Small intestine (tissue), 7 donors: Measurements from ENCODE around the gene RBL2. TPM values are rescaled to one million over a fixed set of nuclear protein-coding genes. Genes with fewer than 3 reads are reported as not detected.
"Not testable (repeated sequence)": the region's sequence is repeated elsewhere in the genome, so short reads cannot be mapped to it uniquely, and the experiment has no call there.

Source experiments
- DNase-seq, 2 donors: peaks; one replicate each; pipeline versions ENCODE4 v3.0.0 to v3.0.0-alpha.2; 2013
- FAIRE-seq: peaks from 2 replicates; lab custom pipeline; 2012; peaks lifted over from hg19 to GRCh38; lab: Jason Lieb, UNC
- H3K27ac ChIP-seq, 3 donors: one replicate each; pipeline ENCODE4 v1.5.1; 2013; ENCODE audit warnings: low read length in 2 of 3, mild to moderate bottlenecking in 2 of 3, control low read depth in 1 of 3, inconsistent platforms in 1 of 3, low read depth in 1 of 3, moderate library complexity in 1 of 3
- H3K27me3 ChIP-seq, 3 donors: one replicate each; pipeline ENCODE4 v1.6.1; 2013; ENCODE audit warnings: low read length in 3 of 3, inconsistent platforms in 1 of 3; ENCODE audit not compliant: control insufficient read depth in 3 of 3, insufficient read depth in 3 of 3
- H3K36me3 ChIP-seq, 3 donors: one replicate each; pipeline ENCODE4 v1.6.1; 2013; ENCODE audit warnings: low read length in 3 of 3, inconsistent platforms in 1 of 3, low read depth in 1 of 3, mild to moderate bottlenecking in 1 of 3, moderate library complexity in 1 of 3; ENCODE audit not compliant: control insufficient read depth in 3 of 3, insufficient read depth in 2 of 3
- H3K4me1 ChIP-seq, 3 donors: one replicate each; pipeline ENCODE4 v1.6.1; 2013; ENCODE audit warnings: low read length in 2 of 3, inconsistent platforms in 1 of 3, low read depth in 1 of 3, mild to moderate bottlenecking in 1 of 3, moderate library complexity in 1 of 3; ENCODE audit not compliant: control insufficient read depth in 3 of 3, insufficient read depth in 2 of 3
- H3K4me3 ChIP-seq, 3 donors: one replicate each; pipeline ENCODE4 v1.5.1; 2013; ENCODE audit warnings: low read length in 3 of 3, control low read depth in 1 of 3, inconsistent platforms in 1 of 3, low read depth in 1 of 3, mild to moderate bottlenecking in 1 of 3, moderate library complexity in 1 of 3
- H3K9me3 ChIP-seq, 2 donors: one replicate each; pipeline ENCODE4 v1.6.1; 2013; ENCODE audit warnings: low read depth in 1 of 2, low read length in 1 of 2; ENCODE audit not compliant: control insufficient read depth in 2 of 2, insufficient read depth in 1 of 2
- WGBS, 3 donors: extraction: QIAGEN DNeasy Blood & Tissue Kit; methylation state at CpG; one replicate each; pipeline ENCODE4 v1.1.7; 2013; 5-methylcytosine and 5-hydroxymethylcytosine counted together
- polyA plus RNA-seq, 4 donors: library from polyadenylated mRNA; stranded (reverse) in 3 of 4; unstranded in 1 of 4; fragments of 200-250 nt in 3 of 4; fragments of 120-200 nt in 1 of 4; gene quantifications; one replicate each; pipeline versions ENCODE4 v1.2.1 to v1.2.3, GENCODE V29; 2013
- donor health status: healthy with polysubstance abuse.
- donor health status: control.
- donor health status: control.
- donor health status: Bipolar disorder and iron deficiency.
- donor health status: healthy.

Gene RBL2
- polyA plus RNA-seq, 4 donors, result 20.5 to 66.1 (median 28.5) TPM

DNA sequence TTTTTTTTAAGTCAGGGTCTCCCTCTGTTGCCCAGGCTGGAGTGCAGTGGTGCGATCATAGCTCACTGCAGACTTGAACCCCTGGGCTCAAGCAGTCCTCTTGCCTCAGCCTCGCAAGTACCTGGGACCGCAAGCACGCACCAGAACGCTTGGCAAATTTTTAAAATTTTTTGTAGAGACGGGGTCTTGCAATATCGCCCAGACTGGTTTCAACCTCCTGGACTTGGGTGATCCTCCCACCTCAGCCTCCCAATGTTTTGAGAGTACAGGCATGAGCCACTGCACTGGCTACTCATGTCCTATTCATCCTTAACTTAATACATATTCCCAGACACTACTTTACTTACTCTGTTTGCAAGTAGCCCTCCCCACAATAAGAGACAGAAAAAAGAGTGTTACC is 16.3 kb upstream of the RBL2 start:
- FAIRE-seq (no peak), DNase-seq (no peak)
- peaks cover 0 to 6% of the 10 kb centered on the region in 2 donors for H3K9me3 ChIP-seq
- 96 to 98% (median 97%) methylated on average over 7 of the region's 7 CpGs for WGBS, 3 donors
- no peaks in the 10 kb centered on the region for H3K27me3 ChIP-seq
- H3K4me3 ChIP-seq, result no peak overlapping the region
- no peaks in the 10 kb centered on the region for H3K4me1 ChIP-seq
- H3K36me3 ChIP-seq, result no peaks in the 10 kb centered on the region
- H3K27ac ChIP-seq, result no peak overlapping the region

GRCh38 chr16:53419383-53419709 is 14.9 kb upstream of the RBL2 start:
- 49 to 77% (median 54%) methylated on average over 2 of the region's 2 CpGs for WGBS, 3 donors

GRCh38 chr16:53421248-53421647 is 13.0 kb upstream of the RBL2 start:
- FAIRE-seq, result no peak
- H3K9me3 ChIP-seq, result peaks cover 0 to 12% of the 10 kb centered on the region in 2 donors
- no peaks in the 10 kb centered on the region for H3K36me3 ChIP-seq
- 94 to 97% (median 97%) methylated on average over 18 to 24 of the region's 24 CpGs for WGBS, 3 donors
- no peak for DNase-seq
- H3K4me1 ChIP-seq, result no peaks in the 10 kb centered on the region
- H3K27me3 ChIP-seq, result no peaks in the 10 kb centered on the region
- H3K4me3 ChIP-seq, result no peak overlapping the region
- H3K27ac ChIP-seq, result no peak overlapping the region

More at GRCh38 chr16:53419383-53419709, 14.9 kb upstream of the RBL2 start:
- DNase-seq, H3K4me3 ChIP-seq, H3K27ac ChIP-seq, H3K4me1 ChIP-seq, H3K27me3 ChIP-seq, H3K36me3 ChIP-seq, H3K9me3 ChIP-seq, FAIRE-seq: not testable (repeated sequence)

DNA sequence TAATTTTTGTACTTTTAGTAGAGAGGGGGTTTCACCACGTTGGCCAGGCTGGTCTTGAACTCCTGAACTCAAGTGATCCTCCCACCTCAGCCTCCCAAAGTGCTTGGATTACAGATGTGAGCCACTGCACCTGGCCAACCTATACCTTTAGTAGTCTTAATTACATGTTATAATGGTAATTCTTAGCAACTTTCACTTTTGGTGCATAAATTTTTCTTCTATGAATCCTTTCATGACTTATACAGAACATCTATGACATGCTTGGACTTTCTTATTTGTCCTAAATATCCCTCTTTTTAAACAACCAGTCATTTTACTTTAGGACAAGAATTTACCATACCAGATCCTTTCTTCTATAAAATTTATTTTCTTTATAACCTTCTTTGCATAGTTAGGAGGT is 10.3 kb upstream of the RBL2 start:
- H3K4me3 ChIP-seq, H3K4me1 ChIP-seq, H3K27me3 ChIP-seq, FAIRE-seq, DNase-seq, H3K36me3 ChIP-seq, H3K27ac ChIP-seq: not testable (repeated sequence)
- peaks cover 0 to 12% of the 10 kb centered on the region in 2 donors for H3K9me3 ChIP-seq
- 90 to 96% (median 94%) methylated on average over 1 of the region's 1 CpG for WGBS, 3 donors

DNA sequence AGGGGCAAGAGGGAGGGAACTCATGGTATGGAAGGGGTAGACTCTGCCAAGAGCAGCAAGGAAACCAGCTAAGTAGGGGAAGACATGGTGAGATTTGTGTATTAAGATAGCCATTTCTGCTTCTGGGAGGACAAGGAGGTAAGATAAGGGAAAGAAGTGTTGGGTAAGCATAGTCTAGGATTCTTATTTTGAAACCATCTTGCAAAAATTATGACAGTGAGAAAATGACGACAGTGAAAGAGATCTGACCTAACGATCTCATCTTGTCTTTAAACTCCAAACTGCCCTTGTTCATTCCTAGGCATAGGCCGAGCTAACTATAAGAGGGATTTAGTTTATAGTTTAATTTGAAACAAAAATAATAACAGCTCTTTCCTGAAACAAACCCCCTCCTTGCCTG is 5.6 kb upstream of the RBL2 start:
- H3K27ac ChIP-seq, result no peak overlapping the region
- H3K4me1 ChIP-seq, result no peaks in the 10 kb centered on the region
- no peaks in the 10 kb centered on the region for H3K27me3 ChIP-seq
- WGBS, 3 donors, result 84 to 87% (median 86%) methylated on average over 3 of the region's 3 CpGs
- DNase-seq (no peak), FAIRE-seq (no peak)
- H3K36me3 ChIP-seq, result no peaks in the 10 kb centered on the region
- no peak overlapping the region for H3K4me3 ChIP-seq
- H3K9me3 ChIP-seq, result peaks cover 0 to 4% of the 10 kb centered on the region in 2 donors

DNA sequence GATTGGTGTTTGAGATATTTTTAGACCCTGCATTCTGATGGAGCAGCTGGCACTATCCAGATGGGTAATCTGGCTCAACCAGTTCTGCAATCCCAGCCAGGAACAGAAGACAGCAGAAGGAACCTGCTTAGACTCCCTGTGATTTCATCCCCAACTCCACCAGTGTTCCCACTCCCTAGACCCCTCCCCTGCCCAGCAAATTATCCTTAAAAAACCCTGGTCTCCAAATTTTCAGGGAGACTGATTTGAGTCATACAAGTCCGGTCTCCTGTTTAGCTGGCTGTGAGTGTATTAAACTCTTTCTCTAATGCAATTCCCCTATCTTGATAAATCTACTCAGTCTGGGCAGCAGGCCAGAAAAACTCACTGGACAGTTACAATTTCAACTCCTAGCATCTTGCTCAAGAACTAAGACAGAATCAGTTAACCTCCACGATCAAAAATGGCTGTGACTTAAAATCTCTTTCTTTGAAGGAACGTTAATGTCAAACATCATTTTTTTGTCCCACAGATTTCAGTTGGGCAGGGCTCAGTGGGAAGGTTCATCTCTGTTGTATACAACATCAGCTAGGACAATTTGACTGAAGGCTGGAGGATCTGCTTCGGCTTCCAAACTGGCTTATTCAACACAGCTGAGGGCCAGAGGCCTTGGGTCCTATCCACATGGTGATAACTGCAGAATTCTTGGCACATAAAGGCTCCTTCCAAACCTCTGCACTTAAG is 4.9 kb upstream of the RBL2 start:
- no peak overlapping the region for H3K27ac ChIP-seq
- H3K4me1 ChIP-seq, result no peaks in the 10 kb centered on the region
- no peaks in the 10 kb centered on the region for H3K36me3 ChIP-seq
- DNase-seq, result no peak
- H3K9me3 ChIP-seq, result peaks cover 0 to 4% of the 10 kb centered on the region in 2 donors
- H3K27me3 ChIP-seq, result no peaks in the 10 kb centered on the region
- 71 to 77% (median 75%) methylated on average over 4 of the region's 4 CpGs for WGBS, 3 donors
- H3K4me3 ChIP-seq, result no peak overlapping the region
- no peak for FAIRE-seq

- no peak overlapping the region for H3K27ac ChIP-seq
- H3K4me1 ChIP-seq, result no peaks in the 10 kb centered on the region
- H3K4me3 ChIP-seq, result no peak overlapping the region
- H3K9me3 ChIP-seq, result peaks cover 0 to 2% of the 10 kb centered on the region in 2 donors
- 75 to 77% (median 75%) methylated on average over 1 of the region's 1 CpG for WGBS, 3 donors
- no peak for DNase-seq
- H3K27me3 ChIP-seq, result no peaks in the 10 kb centered on the region
- FAIRE-seq, result no peak
- H3K36me3 ChIP-seq, result no peaks in the 10 kb centered on the region
These were observed 3.9 kb upstream of the RBL2 start for GRCh38 chr16:53430363-53430762.

DNA sequence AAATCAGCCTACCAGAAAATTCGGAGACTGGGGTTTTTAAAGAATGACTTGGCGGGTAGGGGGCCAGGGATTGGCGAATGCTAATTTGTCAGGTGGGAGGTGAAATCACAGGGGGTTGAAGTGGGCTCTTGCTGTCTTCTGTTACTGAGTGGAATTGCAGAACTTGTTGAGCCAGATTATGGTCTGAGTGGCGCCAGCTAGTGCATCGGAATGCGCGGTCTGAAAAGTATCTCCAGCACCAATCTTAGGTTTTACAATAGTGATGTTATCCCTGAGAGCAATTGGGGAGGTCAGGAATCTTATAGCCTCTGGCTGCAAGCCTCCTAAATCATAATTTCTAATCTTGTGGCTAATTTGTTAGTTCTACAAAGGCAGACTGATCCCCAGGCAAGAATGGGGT is 762 bp upstream of the RBL2 start:
- Histone ChIP-seq H3K36me3 (no peaks in the 10 kb centered on the region), H3K4me1 (peaks cover 0 to 4% (median 0%) of the 10 kb centered on the region in 3 donors), H3K27ac (no peak overlapping the region), H3K27me3 (no peaks in the 10 kb centered on the region), H3K9me3 (peaks cover 0 to 2% of the 10 kb centered on the region in 2 donors), H3K4me3 (peak overlapping the region in 1 of 3 donors; percentile 79)
- DNase-seq (peak in 1 of 2 donors; percentile 12), FAIRE-seq (no peak)
- WGBS, 3 donors, result 69 to 95% (median 82%) methylated on average over 7 of the region's 7 CpGs
